K562 (cell line): Measurements from ENCODE around the gene ATP6V0C. TPM values are rescaled to one million over a fixed set of nuclear protein-coding genes. Genes with fewer than 3 reads are reported as not detected.

ENCODE experiments used
- ATAC-seq: fragments of 200-7000 bp; cut with Tn5 transposase; 3 replicates; pipeline ENCODE4 v1.9.1; 2020; ENCODE audit warnings: moderate library complexity
- BruUV-seq: library from RNA; stranded (reverse); fragments of 400-500 nt; replicated peaks from 2 replicates; lab custom pipeline; 2021; lab: Mats Ljungman, UMichigan
- CTCF ChIA-PET: fragments of 300-600 bp; formaldehyde crosslinking; extraction: SDS; loops from one replicate; lab custom pipeline; 2021; ENCODE audit warnings: low intra/inter-chr PET ratio; lab: Yijun Ruan, JAX
- POLR2A ChIA-PET: fragments of 300-600, 350-650 bp; sonication (Branson Sonifier 250); formaldehyde crosslinking; extraction: SDS; loops from one replicate; lab custom pipeline; 2021; ENCODE audit warnings: antibody characterized with exemption, inconsistent platforms; lab: Yijun Ruan, JAX
- DNase-seq, 4 experiments: peaks; one replicate each; pipeline versions ENCODE4 v3.0.0 to v3.0.0-alpha.2; 2011 to 2018; ENCODE audit warnings: low spot score in 3 of 4, mixed read lengths in 3 of 4; ENCODE audit errors: extremely low read depth in 1 of 4
- FAIRE-seq: peaks from 2 replicates; lab custom pipeline; 2011; peaks lifted over from hg19 to GRCh38; lab: Jason Lieb, UNC
- H2AFZ ChIP-seq: 2 replicates; pipeline ENCODE4 v1.6.0; 2011; ENCODE audit warnings: low read depth, low read length, control low read depth, inconsistent platforms
- H3K27ac ChIP-seq: fragments of 200-600 bp; 3 replicates; pipeline ENCODE4 v1.8.0; 2011; ENCODE audit warnings: low read depth, mild to moderate bottlenecking, control low read depth, inconsistent platforms, low read length, moderate library complexity, mixed read lengths; ENCODE audit errors: extremely low read depth
- H3K27me3 ChIP-seq, 2 experiments: fragments of 300-600 bp in 1 of 2; 2 replicates in 1 of 2; 3 replicates in 1 of 2; pipeline versions ENCODE4 v1.6.0 to v1.8.0; 2011; ENCODE audit warnings: inconsistent platforms in 2 of 2, low read length in 2 of 2, mild to moderate bottlenecking in 1 of 2, mixed read lengths in 1 of 2, moderate library complexity in 1 of 2; ENCODE audit not compliant: control insufficient read depth in 2 of 2, insufficient read depth in 2 of 2
- H3K36me3 ChIP-seq: fragments of 300-600 bp; 3 replicates; pipeline ENCODE4 v1.8.0; 2011; ENCODE audit warnings: mild to moderate bottlenecking, low read length, inconsistent platforms; ENCODE audit not compliant: control insufficient read depth, insufficient read depth
- H3K4me1 ChIP-seq, 2 experiments: fragments of 200-600 bp in 1 of 2; replicated peaks in 1 of 2; 2 replicates in 1 of 2; 3 replicates in 1 of 2; pipeline versions ENCODE4 v1.5.1 to v1.8.0; 2011; ENCODE audit warnings: inconsistent platforms in 2 of 2, low read length in 2 of 2, mild to moderate bottlenecking in 1 of 2, mixed read lengths in 1 of 2, moderate library complexity in 1 of 2; ENCODE audit not compliant: control insufficient read depth in 2 of 2, insufficient read depth in 2 of 2
- H3K4me2 ChIP-seq: 2 replicates; pipeline ENCODE4 v1.6.1; 2011; ENCODE audit warnings: low read length, control low read depth, inconsistent platforms, mixed read lengths; ENCODE audit not compliant: insufficient read depth
- H3K4me3 ChIP-seq: fragments of 200-600 bp; sonication (generic), shearing (Covaris generic); 2 replicates; pipeline ENCODE4 v1.5.1; 2016; ENCODE audit warnings: control low read depth, inconsistent platforms
- H3K79me2 ChIP-seq: fragments of 200-600 bp; 3 replicates; pipeline ENCODE4 v1.8.0; 2011; ENCODE audit warnings: low read length, inconsistent platforms; ENCODE audit not compliant: control insufficient read depth, insufficient read depth
- H3K9ac ChIP-seq, 2 experiments: 2 replicates each; pipeline versions ENCODE4 v1.6.0 to v1.6.1; 2011; ENCODE audit warnings: low read depth in 2 of 2, low read length in 2 of 2, control low read depth in 1 of 2, inconsistent platforms in 1 of 2, mild to moderate bottlenecking in 1 of 2, mixed read lengths in 1 of 2; ENCODE audit not compliant: insufficient read depth in 1 of 2
- H3K9me1 ChIP-seq: one replicate; pipeline ENCODE4 v1.6.0; 2011; ENCODE audit warnings: inconsistent platforms, mild to moderate bottlenecking, low read length, moderate library complexity; ENCODE audit not compliant: control insufficient read depth, insufficient read depth
- H3K9me3 ChIP-seq: replicated peaks from 2 replicates; pipeline ENCODE4 v1.5.1; 2011; ENCODE audit warnings: low read depth, low read length, inconsistent platforms; ENCODE audit not compliant: control insufficient read depth, insufficient read depth
- H4K20me1 ChIP-seq: replicated peaks from 2 replicates; pipeline ENCODE4 v1.6.1; 2011; ENCODE audit warnings: low read length, inconsistent platforms, mixed read lengths; ENCODE audit not compliant: control insufficient read depth, insufficient read depth
- NFIC ChIP-seq: fragments of 450-650 bp; IDR thresholded peaks from 2 replicates; pipeline ENCODE4 v1.6.1; 2017; ENCODE audit warnings: mild to moderate bottlenecking, inconsistent platforms
- PRDM10 ChIP-seq: fragments of 450-650 bp; IDR thresholded peaks from 2 replicates; pipeline ENCODE4 v1.6.1; 2018; ENCODE audit not compliant: partially characterized antibody
- RBFOX2 ChIP-seq: fragments of 200-400 bp; formaldehyde crosslinking; IDR thresholded peaks from 2 replicates; pipeline ENCODE4 v1.6.1; 2017; ENCODE audit warnings: low read depth, mild to moderate bottlenecking, low read length, moderate library complexity
- RBM14 ChIP-seq: fragments of 200-400 bp; formaldehyde crosslinking; IDR thresholded peaks from 2 replicates; pipeline ENCODE4 v1.6.1; 2018; ENCODE audit warnings: low read depth, mild to moderate bottlenecking, low read length, moderate library complexity, borderline replicate concordance; ENCODE audit not compliant: insufficient read depth
- TAF7 ChIP-seq: fragments of 450-650 bp; IDR thresholded peaks from 2 replicates; pipeline ENCODE4 v1.6.1; 2016; ENCODE audit warnings: missing genetic modification characterization, missing compliant biosample characterization
- ZBTB8A ChIP-seq: fragments of 450-650 bp; IDR thresholded peaks from 2 replicates; pipeline ENCODE4 v1.6.1; 2018; ENCODE audit warnings: mild to moderate bottlenecking, moderate library complexity; ENCODE audit not compliant: partially characterized antibody
- ZC3H11A ChIP-seq: IDR thresholded peaks from 2 replicates; pipeline ENCODE4 v1.6.1; 2012; ENCODE audit warnings: low read depth, low read length, improper control_type of control experiment
- ZNF609 ChIP-seq: sonication (generic); formaldehyde crosslinking; IDR thresholded peaks from 2 replicates; pipeline ENCODE4 v1.8.1; 2023; ENCODE audit warnings: missing genetic modification reagents, mild to moderate bottlenecking, borderline replicate concordance
- WGBS: fragments of 100-300 bp; shearing (Covaris generic); methylation state at CpG from one replicate; pipeline ENCODE4 v1.1.6; 2016; ENCODE audit warnings: low coverage, mixed read lengths; ENCODE audit not compliant: insufficient coverage; ENCODE audit errors: missing lambda C conversion rate; 5-methylcytosine and 5-hydroxymethylcytosine counted together
- in situ Hi-C: fragments of 300-500 bp; cut with MboI; formaldehyde crosslinking; loops from 4 replicates; pipeline ENCODE4 v1.15.0; 2018; ENCODE audit warnings: inconsistent platforms, mixed read lengths
- intact Hi-C: fragments of 100-400 bp; cut with micrococcal nuclease; formaldehyde crosslinking; loops from 2 replicates; pipeline ENCODE4 v1.14.2; 2022
- polyA plus RNA-seq, 8 experiments: library from polyadenylated mRNA; depleted of rRNA in 4 of 8; stranded (reverse) in 5 of 8; unstranded in 3 of 8; fragments of >200 nt; fragmentation: Nextera tagmentation in 2 of 8; fragmentation: Illumina TruSeq in 1 of 8; extraction: Ambion mirVana in 2 of 8; extraction: Trizol in 1 of 8; gene quantifications; 2 replicates each; pipeline versions ENCODE4 v1.2.1 to v1.2.3, GENCODE V29; 2011 to 2014; ENCODE audit warnings: inconsistent platforms in 1 of 8, missing spikeins in 1 of 8
- total RNA-seq, 7 experiments: library from RNA; depleted of rRNA in 6 of 7; stranded (reverse); fragments of >200 nt in 6 of 7; fragmentation: Illumina TruSeq in 2 of 7; extraction: Trizol in 2 of 7; gene quantifications; 2 replicates each; pipeline versions ENCODE4 v1.2.1 to v1.2.3, GENCODE V29; 2011 to 2021; ENCODE audit warnings: low replicate concordance in 1 of 7

Gene ATP6V0C
- total and polyA plus RNA-seq, 9 of the 15 experiments (the other 6 are each of a cell fraction or from before 2014, with no cell fraction given): 2.9 to 228 (median 22.7) TPM

GRCh38 chr16:2518823-2519710 is 5.3 kb downstream of the ATP6V0C start:
- no peak overlapping the region for H3K4me2 ChIP-seq
- H3K4me3 ChIP-seq: peak overlapping the region; percentile 6; the same call in 1 of the 2 replicates
- peaks cover 62% of the 10 kb centered on the region for H3K36me3 ChIP-seq
- BruUV-seq: no TSS peak
- POLR2A ChIA-PET: interaction anchor here (0.5 to 1.6 kb wide), 8 partner anchors 9 to 383 kb away, joined by 3 to 7 read pairs (median 4); partner anchors contain the start of genes PKD1 and TRAF7
- H4K20me1 ChIP-seq: peaks cover 46% of the 10 kb centered on the region
- DNase-seq (no peak), ATAC-seq (no peak), FAIRE-seq (no peak)
- no peak overlapping the region for H2AFZ ChIP-seq
- H3K9ac ChIP-seq: peak overlapping the region in 1 of 2 experiments; percentile 90; a peak in 2 of 4 replicates
- no peaks in the 10 kb centered on the region for H3K9me3 ChIP-seq
- peaks cover 72% of the 10 kb centered on the region for H3K79me2 ChIP-seq
- in situ Hi-C loops: no loop called here
- peaks cover 36 to 72% of the 10 kb centered on the region in 2 experiments for H3K4me1 ChIP-seq
- intact Hi-C loops: no loop called here
- H3K27ac ChIP-seq: peak overlapping the region; percentile 65; the same call in 2 of the 3 replicates
- H3K27me3 ChIP-seq: no peaks in the 10 kb centered on the region
- WGBS: 90% methylated on average over 38 of the region's 39 CpGs
- H3K9me1 ChIP-seq: peaks cover 8% of the 10 kb centered on the region
- CTCF ChIA-PET: no interaction called here
- TF ChIP-seq RBM14 (no peak), ZNF609 (CRISPR knock-in tag) (no peak), TAF7 (no peak), NFIC (peak; percentile 65), RBFOX2 (peak; percentile 49), ZBTB8A (no peak), PRDM10 (peak; percentile 76), ZC3H11A (no peak)
